Liver (tissue), 9 donors: ENCODE results near the gene ACTL8. TPM values are rescaled to one million over a fixed set of nuclear protein-coding genes. Genes with fewer than 3 reads are reported as not detected.

Experiments used
- DNase-seq: peaks from one replicate; pipeline ENCODE4 v3.0.0-alpha.2; 2017; ENCODE audit warnings: low spot score
- H3K27ac ChIP-seq, 2 donors: one replicate each; pipeline ENCODE4 v1.7.0; 2013; ENCODE audit warnings: inconsistent platforms in 2 of 2, low read length in 2 of 2, control low read depth in 1 of 2, low read depth in 1 of 2, mild to moderate bottlenecking in 1 of 2
- H3K27me3 ChIP-seq, 4 donors: one replicate each; pipeline versions ENCODE4 v1.6.1 to v1.7.0; 2013; ENCODE audit warnings: low read length in 3 of 4, inconsistent platforms in 1 of 4, mild to moderate bottlenecking in 1 of 4, moderate library complexity in 1 of 4; ENCODE audit not compliant: control insufficient read depth in 4 of 4, insufficient read depth in 4 of 4
- H3K36me3 ChIP-seq, 4 donors: one replicate each; pipeline versions ENCODE4 v1.6.1 to v1.7.0; 2013; ENCODE audit warnings: low read length in 3 of 4, mild to moderate bottlenecking in 3 of 4, low read depth in 1 of 4, moderate library complexity in 1 of 4; ENCODE audit not compliant: control insufficient read depth in 4 of 4, insufficient read depth in 3 of 4
- H3K4me1 ChIP-seq, 4 donors: one replicate each; pipeline versions ENCODE4 v1.6.1 to v1.7.0; 2013; ENCODE audit warnings: low read length in 3 of 4, mild to moderate bottlenecking in 3 of 4, moderate library complexity in 1 of 4; ENCODE audit not compliant: control insufficient read depth in 4 of 4, insufficient read depth in 4 of 4
- H3K4me3 ChIP-seq, 3 donors: one replicate each; pipeline versions ENCODE4 v1.6.1 to v1.7.0; 2013; ENCODE audit warnings: low read length in 3 of 3, control low read depth in 1 of 3, low read depth in 1 of 3, mild to moderate bottlenecking in 1 of 3
- H3K9ac ChIP-seq, 2 donors: one replicate each; pipeline ENCODE4 v1.7.0; 2013; ENCODE audit warnings: low read length in 2 of 2, mild to moderate bottlenecking in 2 of 2, moderate library complexity in 2 of 2, control low read depth in 1 of 2, low read depth in 1 of 2
- H3K9me3 ChIP-seq, 4 donors: one replicate each; pipeline versions ENCODE4 v1.6.1 to v1.7.0; 2013; ENCODE audit warnings: low read length in 3 of 4; ENCODE audit not compliant: control insufficient read depth in 4 of 4
- ATF3 ChIP-seq: IDR thresholded peaks from 2 replicates; pipeline ENCODE4 v1.6.1; 2016; ENCODE audit warnings: antibody characterized with exemption
- CTCF ChIP-seq: fragments of 150-350 bp; IDR thresholded peaks from 2 replicates; pipeline ENCODE4 v1.5.1; 2017; ENCODE audit warnings: improper control_type of control experiment, low read depth, low read length; ENCODE audit not compliant: missing input control
- EGR1 ChIP-seq, 2 donors: IDR thresholded peaks; 2 replicates each; pipeline ENCODE4 v1.6.1; 2016 to 2018; ENCODE audit warnings: antibody characterized with exemption in 2 of 2, low read depth in 2 of 2
- FOXA1 ChIP-seq: IDR thresholded peaks from 2 replicates; pipeline ENCODE4 v1.6.1; 2016; ENCODE audit warnings: antibody characterized with exemption
- FOXA2 ChIP-seq: IDR thresholded peaks from 2 replicates; pipeline ENCODE4 v1.6.1; 2016; ENCODE audit warnings: antibody characterized with exemption
- GABPA ChIP-seq, 2 donors: IDR thresholded peaks in 1 of 2; conservative IDR thresholded peaks in 1 of 2; 2 replicates each; pipeline ENCODE4 v1.6.1; 2016; ENCODE audit warnings: antibody characterized with exemption in 2 of 2, mild to moderate bottlenecking in 1 of 2, moderate library complexity in 1 of 2
- HNF4A ChIP-seq, 2 donors: conservative IDR thresholded peaks; 2 replicates each; pipeline ENCODE4 v1.6.1; 2016; ENCODE audit warnings: antibody characterized with exemption in 2 of 2, mild to moderate bottlenecking in 2 of 2
- HNF4G ChIP-seq: IDR thresholded peaks from 2 replicates; pipeline ENCODE4 v1.6.1; 2016; ENCODE audit warnings: antibody characterized with exemption
- JUND ChIP-seq, 2 donors: IDR thresholded peaks; 2 replicates each; pipeline ENCODE4 v1.6.1; 2016; ENCODE audit warnings: antibody characterized with exemption in 2 of 2
- MAX ChIP-seq: IDR thresholded peaks from 2 replicates; pipeline ENCODE4 v1.6.1; 2016; ENCODE audit warnings: antibody characterized with exemption
- NR2F2 ChIP-seq: IDR thresholded peaks from 2 replicates; pipeline ENCODE4 v1.6.1; 2016; ENCODE audit warnings: antibody characterized with exemption
- RAD21 ChIP-seq, 2 donors: IDR thresholded peaks; 2 replicates each; pipeline ENCODE4 v1.6.1; 2016; ENCODE audit warnings: antibody characterized with exemption in 2 of 2, mild to moderate bottlenecking in 2 of 2
- REST ChIP-seq: IDR thresholded peaks from 2 replicates; pipeline ENCODE4 v1.6.1; 2016; ENCODE audit warnings: antibody characterized with exemption, mild to moderate bottlenecking
- RXRA ChIP-seq, 2 donors: IDR thresholded peaks; 2 replicates each; pipeline ENCODE4 v1.6.1; 2017 to 2018; ENCODE audit warnings: antibody characterized with exemption in 2 of 2, mild to moderate bottlenecking in 1 of 2
- SP1 ChIP-seq: IDR thresholded peaks from 2 replicates; pipeline ENCODE4 v1.6.1; 2018; ENCODE audit warnings: antibody characterized with exemption, mild to moderate bottlenecking
- TAF1 ChIP-seq: conservative IDR thresholded peaks from 2 replicates; pipeline ENCODE4 v1.6.1; 2016; ENCODE audit warnings: antibody characterized with exemption, mild to moderate bottlenecking
- YY1 ChIP-seq: IDR thresholded peaks from 2 replicates; pipeline ENCODE4 v1.6.1; 2016; ENCODE audit warnings: antibody characterized with exemption, mild to moderate bottlenecking
- ZBTB33 ChIP-seq: IDR thresholded peaks from 2 replicates; pipeline ENCODE4 v1.6.1; 2016; ENCODE audit warnings: antibody characterized with exemption
- WGBS: extraction: QIAGEN DNeasy Blood & Tissue Kit; methylation state at CpG from one replicate; pipeline ENCODE4 v1.1.7; 2013; 5-methylcytosine and 5-hydroxymethylcytosine counted together
- polyA plus RNA-seq, 2 donors: library from polyadenylated mRNA; stranded (reverse) in 1 of 2; unstranded in 1 of 2; fragments of 200-250 nt in 1 of 2; fragments of >200 nt in 1 of 2; fragmentation: Nextera tagmentation in 1 of 2; extraction: Ambion mirVana in 1 of 2; gene quantifications; one replicate each; pipeline versions ENCODE4 v1.2.1 to v1.2.3, GENCODE V29; 2013 to 2015
- total RNA-seq, 2 donors: library from RNA; depleted of rRNA; stranded (reverse); fragments of >200 nt; gene quantifications; one replicate each; pipeline ENCODE4 v1.2.3, GENCODE V29; 2014
- donor health status: healthy.
- donor health status: healthy.
- donor health status: healthy.
- donor health status: healthy.
- donor health status: healthy.

Gene ACTL8
- total and polyA plus RNA-seq, 4 donors: not detected

GRCh38 chr1:17874710-17875109, 119.6 kb downstream of the ACTL8 start (continued):
- no peak for TF ChIP-seq TAF1

- Histone ChIP-seq H3K9ac (no peak overlapping the region), H3K27ac (no peak overlapping the region)
- no peak for TF ChIP-seq HNF4A (conservative IDR thresholded peaks at IDR 0.05)
- TF ChIP-seq REST: no peak
- no peak for TF ChIP-seq JUND (IDR thresholded peaks at IDR 0.05)
- no peak for TF ChIP-seq NR2F2
Measured at GRCh38 chr1:17875171-17875881, 120.2 kb downstream of the ACTL8 start.

GRCh38 chr1:17875882-17876280, 120.7 kb downstream of the ACTL8 start:
- Histone ChIP-seq H3K4me3 (no peak overlapping the region), H3K27me3 (no peaks in the 10 kb centered on the region), H3K9ac (no peak overlapping the region), H3K36me3 (no peaks in the 10 kb centered on the region), H3K9me3 (no peaks in the 10 kb centered on the region), H3K4me1 (no peaks in the 10 kb centered on the region), H3K27ac (no peak overlapping the region)
- WGBS: 94% methylated on average over 4 of the region's 4 CpGs
- DNase-seq: no peak
- TF ChIP-seq FOXA2 (no peak), ATF3 (no peak), EGR1 (IDR thresholded peaks at IDR 0.05; ENCODE audit: low read depth in 2 of 2) (no peak), REST (no peak), YY1 (no peak), FOXA1 (no peak), SP1 (no peak), JUND (IDR thresholded peaks at IDR 0.05) (no peak), MAX (no peak), GABPA (IDR thresholded peaks at IDR 0.05 in 1 of 2, conservative IDR thresholded peaks at IDR 0.05 in 1 of 2) (no peak), ZBTB33 (no peak), HNF4G (no peak), TAF1 (no peak), NR2F2 (no peak), CTCF (no peak), HNF4A (conservative IDR thresholded peaks at IDR 0.05) (no peak), RXRA (IDR thresholded peaks at IDR 0.05) (no peak), RAD21 (IDR thresholded peaks at IDR 0.05) (no peak)

More at GRCh38 chr1:17875171-17875881, 120.2 kb downstream of the ACTL8 start:
- H3K4me1 ChIP-seq: no peaks in the 10 kb centered on the region
- H3K9me3 ChIP-seq: no peaks in the 10 kb centered on the region
- no peaks in the 10 kb centered on the region for H3K27me3 ChIP-seq
- no peak for DNase-seq
- H3K36me3 ChIP-seq: no peaks in the 10 kb centered on the region
- WGBS: 61% methylated on average over 5 of the region's 5 CpGs
- H3K4me3 ChIP-seq: no peak overlapping the region
